T47D (cell line): ENCODE data around the gene CADM3.

Experiments
- DNase-seq, 2 experiments: peaks; one replicate each; pipeline versions ENCODE4 v3.0.0 to v3.0.0-alpha.2; 2011 to 2012; ENCODE audit warnings: low read depth in 1 of 2, low spot score in 1 of 2
- JUND ChIP-seq: IDR thresholded peaks from 2 replicates; pipeline ENCODE4 v1.6.1; 2012; ENCODE audit warnings: low read depth
- in situ Hi-C: cut with HindIII; loops from 2 replicates; pipeline ENCODE4 v1.10.0; 2016; ENCODE audit warnings: low sequenced_read_pairs, low pct_unique_long_range_greater_than_20kb

CADM3 gene

DNA sequence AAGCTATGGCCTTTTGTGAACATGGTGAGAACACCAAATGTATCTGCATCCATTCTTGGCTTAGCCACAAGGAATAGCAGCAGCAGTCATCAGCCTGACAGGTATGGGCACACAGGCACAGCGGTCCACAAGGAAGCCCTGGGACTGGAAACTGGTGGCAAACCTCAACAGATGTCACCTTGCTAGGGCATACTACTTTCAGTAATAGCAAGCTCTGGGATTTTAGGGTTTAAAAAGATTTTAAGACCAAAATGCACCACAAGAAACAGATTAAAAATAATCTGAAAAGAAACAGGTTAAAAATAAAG, 9.7 kb upstream of the CADM3 start:
- no peak for DNase-seq
- no peak for TF ChIP-seq JUND
- in situ Hi-C loops = no loop called here

DNA sequence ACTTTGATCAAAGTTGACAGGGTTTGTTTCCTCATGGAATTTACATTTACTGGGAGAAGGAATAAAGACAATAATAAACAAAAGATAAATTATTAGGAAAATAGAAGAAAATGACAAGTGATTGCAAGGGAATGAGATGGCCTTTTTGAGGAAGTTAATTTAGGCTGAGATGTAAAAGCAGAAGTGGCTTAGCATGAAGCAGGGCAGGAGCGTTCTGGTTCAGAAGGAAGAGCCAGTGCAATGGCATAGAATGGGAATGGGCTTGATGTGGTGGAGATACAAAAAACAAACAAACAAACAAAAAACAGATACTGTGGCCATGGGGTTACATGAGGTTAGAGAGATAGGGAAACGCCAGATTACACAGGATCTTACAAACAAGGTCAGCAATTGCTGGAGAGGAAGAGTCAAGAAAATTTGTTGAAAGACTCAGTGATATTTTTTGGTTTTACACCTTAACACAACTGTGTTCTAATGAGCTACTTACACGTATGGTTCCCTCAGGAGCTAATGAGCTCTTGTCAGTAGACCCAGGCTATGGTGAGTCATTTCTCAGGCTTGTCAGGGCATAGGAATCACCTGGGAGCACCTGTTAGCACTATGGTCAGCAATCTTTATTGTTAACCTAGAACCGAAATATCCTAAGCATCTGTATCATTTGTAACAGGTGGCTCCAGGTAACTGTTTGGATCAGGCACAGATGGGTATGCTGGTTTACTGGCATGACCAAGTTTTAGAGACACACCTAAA, 8.7 kb upstream of the CADM3 start:
- DNase-seq = no peak
- TF ChIP-seq JUND = no peak
- in situ Hi-C loops = no loop called here

DNA sequence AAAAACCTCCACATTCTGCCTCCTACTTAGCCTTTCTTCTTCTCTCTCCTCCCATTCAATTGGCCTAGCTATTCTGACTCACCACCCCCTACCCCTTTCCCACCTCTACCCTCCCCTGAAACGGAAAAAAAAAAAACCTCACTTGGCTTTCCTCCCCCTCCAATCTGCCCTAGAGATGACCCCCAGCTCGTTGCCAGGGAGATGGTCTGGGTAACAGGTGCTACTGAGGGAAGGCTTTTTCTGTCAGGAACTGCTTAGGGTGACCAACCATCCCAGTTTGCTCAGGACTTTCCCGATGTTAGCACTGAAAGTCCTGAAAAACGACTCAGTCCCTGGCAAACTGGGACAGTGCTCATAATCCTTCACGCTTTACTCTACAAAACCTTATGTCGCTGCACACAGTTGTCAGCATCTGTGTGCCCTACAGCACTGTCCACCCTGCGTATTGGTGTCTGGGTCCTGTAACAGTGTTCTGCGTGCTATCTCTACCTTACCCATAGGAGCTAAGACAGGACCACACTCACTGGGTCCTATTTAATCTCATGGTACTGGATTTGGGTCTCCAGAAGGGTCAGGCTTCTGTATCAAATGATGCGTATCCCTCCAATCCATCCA, 7.7 kb upstream of the CADM3 start:
- DNase-seq = no peak
- in situ Hi-C loops = no loop called here

DNA sequence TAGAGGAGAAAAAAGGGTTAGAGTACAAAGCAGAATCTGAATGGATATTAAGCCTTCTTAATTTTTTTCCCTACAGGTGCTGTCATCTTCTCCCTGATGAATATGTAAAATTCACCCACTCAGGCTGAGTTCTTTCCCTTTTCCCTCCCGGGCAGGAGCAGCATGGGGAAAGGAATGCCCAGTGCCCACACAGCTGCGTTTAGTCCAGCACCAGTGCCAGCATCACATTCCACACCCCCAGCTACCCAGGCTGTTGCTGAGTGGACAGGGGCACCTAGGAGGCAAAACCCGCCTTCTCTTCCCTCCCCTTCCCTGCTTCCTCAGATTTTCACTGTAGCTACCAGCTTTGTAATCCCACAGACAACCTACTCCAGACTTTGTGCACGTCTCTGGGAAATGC, 3.4 kb upstream of the CADM3 start:
- no peak for TF ChIP-seq JUND
- in situ Hi-C loops = no loop called here
- DNase-seq = no peak

More for the DNA sequence above, 7.7 kb upstream of the CADM3 start:
- no peak for TF ChIP-seq JUND

DNA sequence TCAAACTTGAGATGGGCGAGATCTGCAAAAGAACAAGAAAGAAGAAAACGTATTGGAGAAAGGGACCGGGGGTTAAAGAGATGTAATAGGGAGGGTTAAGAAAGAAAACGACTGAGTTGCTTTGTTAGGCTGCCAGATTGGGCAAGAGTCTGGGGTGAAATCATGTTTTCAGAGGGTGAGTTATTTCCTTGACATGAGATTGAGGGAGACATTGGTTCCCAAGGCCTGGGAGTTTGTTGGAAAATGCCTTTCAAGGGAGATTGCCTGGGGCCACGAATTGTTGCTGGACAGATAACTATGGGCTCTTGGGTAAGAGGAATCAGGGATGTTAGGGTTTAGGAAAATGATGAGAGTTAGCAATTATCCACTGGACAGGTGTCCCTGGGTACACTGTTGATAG, 776 bp upstream of the CADM3 start:
- TF ChIP-seq JUND = no peak
- in situ Hi-C loops = no loop called here

DNA sequence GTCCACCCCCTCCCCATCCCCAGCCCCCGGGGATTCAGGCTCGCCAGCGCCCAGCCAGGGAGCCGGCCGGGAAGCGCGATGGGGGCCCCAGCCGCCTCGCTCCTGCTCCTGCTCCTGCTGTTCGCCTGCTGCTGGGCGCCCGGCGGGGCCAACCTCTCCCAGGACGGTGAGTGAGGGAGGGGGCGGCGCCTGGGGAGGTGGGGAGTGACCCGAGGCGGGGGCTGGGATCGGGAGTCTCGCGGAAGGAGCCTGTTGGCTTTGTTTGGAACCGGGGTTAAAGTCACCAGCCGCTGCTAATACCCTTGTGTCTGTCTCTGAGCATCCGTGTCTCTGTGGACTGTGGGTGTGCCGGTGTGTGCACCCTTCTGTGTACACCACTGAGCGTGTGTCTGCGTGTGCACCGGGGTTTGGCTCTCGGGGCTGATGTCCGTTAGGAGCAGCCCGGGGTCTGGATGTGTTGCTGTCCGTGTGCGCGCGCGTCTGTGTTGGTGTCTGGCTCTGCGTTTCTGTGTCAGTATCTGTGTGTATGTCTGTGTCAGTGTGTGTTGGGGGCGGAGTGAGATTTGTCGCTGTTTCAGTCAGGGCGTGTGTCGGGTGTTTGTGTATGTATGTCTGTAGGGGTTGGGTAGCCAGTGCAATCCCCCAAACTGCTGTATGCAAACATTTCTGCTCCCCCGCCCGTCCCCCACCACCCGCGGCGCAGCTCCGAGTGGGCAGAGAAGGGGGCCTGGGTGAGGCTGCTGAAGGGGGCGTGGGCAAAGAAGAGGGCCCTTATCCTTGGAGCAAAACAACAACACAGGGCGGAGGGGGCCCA, 480 bp downstream of the CADM3 start:
- DNase-seq = no peak
- in situ Hi-C loops = no loop called here
- TF ChIP-seq JUND = no peak

More for the DNA sequence above, 776 bp upstream of the CADM3 start:
- no peak for DNase-seq

DNA sequence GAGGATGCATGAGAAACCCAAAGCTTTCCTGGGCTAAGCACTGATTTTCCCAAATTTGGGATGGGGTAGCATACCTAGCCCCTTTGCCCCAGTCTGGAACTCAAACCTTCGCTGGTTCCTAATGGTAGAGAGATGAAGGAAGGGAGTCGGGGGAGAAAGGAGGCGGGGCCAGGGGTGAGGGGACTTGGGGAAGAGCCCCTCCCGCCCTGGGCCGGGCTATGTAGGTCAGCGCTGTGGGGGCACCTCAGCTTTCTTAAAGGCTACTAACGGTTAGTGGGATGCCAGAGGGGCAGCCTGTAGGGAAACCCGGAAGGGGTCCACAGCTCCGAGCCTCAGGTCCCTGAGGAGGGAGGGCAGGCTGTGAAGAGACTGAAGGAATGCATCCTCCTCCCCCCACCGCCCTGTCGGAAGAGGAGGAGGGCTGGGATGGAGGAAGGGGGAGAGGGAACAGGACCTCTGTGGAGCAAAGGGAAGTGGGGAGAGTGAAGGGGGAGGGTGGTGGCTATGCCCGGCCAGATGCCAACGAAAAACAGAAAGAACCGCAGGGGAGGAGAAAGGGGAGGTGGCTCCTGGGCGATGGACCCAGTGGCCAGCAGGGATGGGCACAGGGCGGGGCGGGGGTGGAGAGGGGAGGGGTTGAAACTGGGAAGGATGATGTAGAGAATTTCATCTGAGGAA, 1.3 kb downstream of the CADM3 start:
- no peak for DNase-seq
- in situ Hi-C loops = no loop called here
- no peak for TF ChIP-seq JUND

DNA sequence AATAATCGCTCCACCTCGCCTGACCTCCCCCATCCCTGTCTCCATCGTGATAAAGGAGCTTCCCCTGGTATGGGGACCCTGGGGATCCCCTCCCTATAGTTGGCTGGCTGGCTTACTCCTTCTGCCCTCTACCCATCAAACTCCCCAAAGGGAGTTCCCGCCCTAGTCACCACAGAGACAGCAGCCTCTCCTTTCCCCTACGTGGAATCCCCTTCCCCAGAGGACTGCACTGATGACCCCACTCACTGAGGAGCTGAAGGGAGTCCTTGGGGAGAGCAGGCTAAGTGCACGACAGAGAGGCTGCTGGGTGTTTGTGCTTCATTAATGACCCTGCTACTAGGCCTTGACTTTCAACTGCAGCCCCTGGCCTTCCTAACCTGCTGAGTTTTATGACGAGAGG, 1.9 kb downstream of the CADM3 start:
- DNase-seq = no peak
- no peak for TF ChIP-seq JUND
- in situ Hi-C loops = no loop called here

DNA sequence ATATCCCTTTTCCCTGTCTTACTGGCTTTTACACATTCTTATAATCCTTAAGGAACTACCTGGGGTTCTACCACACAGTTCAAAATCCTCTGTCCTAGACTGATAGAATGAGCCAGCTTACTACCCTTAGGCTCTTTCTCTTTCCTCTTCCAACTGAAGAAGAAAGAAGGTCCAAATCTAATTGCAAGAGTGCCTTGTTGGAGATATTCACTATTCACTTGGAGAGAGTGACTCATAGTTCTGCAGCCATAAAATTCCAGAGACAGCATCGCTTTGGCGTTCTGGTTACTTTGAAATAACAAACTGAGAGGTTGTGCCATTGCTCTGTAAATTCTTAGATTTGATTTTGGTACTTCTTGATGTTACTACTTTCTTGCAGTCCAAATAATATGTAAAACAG, 4.2 kb downstream of the CADM3 start:
- no peak for DNase-seq
- TF ChIP-seq JUND = no peak
- in situ Hi-C loops = no loop called here

DNA sequence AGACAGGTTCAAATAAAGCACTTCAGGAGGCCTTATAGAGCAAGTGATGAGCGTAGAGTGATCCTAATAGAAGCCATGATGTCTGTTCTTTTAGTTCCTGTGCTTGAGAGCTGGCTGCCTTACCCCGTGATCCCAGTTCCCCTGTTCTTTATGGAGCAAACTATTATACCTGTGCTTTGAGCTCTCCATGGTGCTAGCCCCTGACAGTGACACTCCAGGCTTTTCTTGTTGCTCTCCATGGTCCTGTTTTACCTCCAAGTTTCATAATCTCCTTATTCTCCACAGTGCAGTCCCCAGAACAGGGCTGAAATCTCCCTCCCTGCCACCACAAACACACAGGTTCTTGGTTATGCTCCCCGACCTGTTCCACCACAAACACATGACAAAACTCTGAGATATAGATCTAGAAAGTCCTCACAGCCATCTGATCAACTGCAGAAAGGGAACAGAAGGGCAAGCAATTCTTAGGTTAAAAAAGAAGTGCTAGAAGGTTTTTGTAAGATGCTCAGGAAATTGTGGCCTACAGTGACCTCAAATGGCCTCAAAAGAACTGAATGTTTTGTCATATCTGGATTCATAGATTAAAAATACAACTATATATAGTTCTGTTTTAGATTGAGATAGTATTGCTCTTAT, 6.0 kb downstream of the CADM3 start:
- DNase-seq = peak; percentile 84 to 93
- TF ChIP-seq JUND = no peak
- in situ Hi-C loops = no loop called here

DNA sequence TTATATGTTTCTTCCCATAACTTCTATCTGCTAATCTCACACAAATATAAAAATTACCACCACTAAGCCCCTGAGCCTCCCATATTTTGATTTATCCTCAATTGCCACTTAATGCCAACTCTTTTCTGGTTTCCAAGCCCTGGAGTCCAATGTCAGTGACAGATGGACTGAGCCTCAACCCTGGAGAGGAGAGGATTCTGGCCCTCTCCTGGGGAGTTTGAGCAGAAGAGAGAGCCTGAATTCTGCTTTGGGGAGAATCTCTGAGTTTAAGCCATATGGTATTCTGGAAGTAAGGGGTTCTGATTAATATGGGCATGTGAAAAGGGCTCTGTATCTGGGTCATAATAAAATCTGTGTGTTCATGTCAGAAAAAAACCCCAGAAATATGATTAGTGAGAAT, 8.5 kb downstream of the CADM3 start:
- DNase-seq = no peak
- no peak for TF ChIP-seq JUND
- in situ Hi-C loops = no loop called here

DNA sequence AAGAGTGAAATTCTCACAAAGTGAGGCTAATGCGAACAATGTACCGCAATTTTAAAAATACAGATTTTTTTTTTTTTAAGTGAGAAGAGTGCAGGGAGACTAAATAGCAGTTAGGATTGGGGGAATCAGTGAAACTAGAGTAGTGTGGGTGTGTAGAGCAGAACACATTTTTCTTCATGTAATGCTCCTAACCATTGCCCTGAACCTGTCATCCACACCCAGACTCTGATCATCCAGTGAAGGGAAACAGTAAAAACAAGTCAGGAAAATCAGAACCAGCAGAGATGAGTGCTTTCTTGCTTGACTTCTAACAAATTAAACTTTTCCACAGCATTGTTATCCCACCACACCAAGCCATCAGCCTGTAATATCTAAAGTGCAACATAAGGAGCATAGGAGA, 9.1 kb downstream of the CADM3 start:
- no peak for DNase-seq
- no peak for TF ChIP-seq JUND
- in situ Hi-C loops = no loop called here
